ENCODE measurements around the gene ARSI.

Gene ARSI

GRCh38 chr5:150321211-150321610, 18.5 kb upstream of the ARSI start:
- H3K27me3 ChIP-seq (replicated peaks in 2 of 5; ENCODE audit: control insufficient read depth in 4 of 5, insufficient read depth in 5 of 5, low read length in 4 of 5) = no peaks in the 10 kb centered on the region
- no peak overlapping the region for H3K4me3 ChIP-seq (ENCODE audit: control insufficient read depth in 1 of 7, extremely low read depth in 1 of 7, insufficient read depth in 4 of 7, low read depth in 2 of 7, low read length in 6 of 7)
- ChIA-PET POLR2A (no interaction called here), CTCF (interaction anchor here (0.8 to 1.3 kb wide), 3 partner anchors 9 to 30 kb away, joined by 4 read pairs; no protein-coding TSS in a partner anchor)
- DNase-seq = no peak
- H3K27ac ChIP-seq (ENCODE audit: insufficient read depth in 1 of 2, low read depth in 1 of 2, low read length in 2 of 2, poor library complexity in 1 of 2, severe bottlenecking in 2 of 2) = no peak overlapping the region
- no peaks in the 10 kb centered on the region for H3K36me3 ChIP-seq (ENCODE audit: control insufficient read depth in 4 of 4, insufficient read depth in 4 of 4, low read length in 3 of 4)
- 100% methylated on average over 1 of the region's 1 CpG for WGBS (ENCODE audit: insufficient coverage)
- no peaks in the 10 kb centered on the region for H3K4me1 ChIP-seq (ENCODE audit: control extremely low read depth in 1 of 4, control insufficient read depth in 4 of 4, insufficient read depth in 4 of 4, low read length in 3 of 4)
- H3K9me3 ChIP-seq (ENCODE audit: control extremely low read depth in 1 of 5, control insufficient read depth in 4 of 5, insufficient read depth in 2 of 5, low read depth in 1 of 5, low read length in 4 of 5) = no peaks in the 10 kb centered on the region

- no peaks in the 10 kb centered on the region for H3K27me3 ChIP-seq (replicated peaks in 2 of 5; ENCODE audit: control insufficient read depth in 4 of 5, insufficient read depth in 5 of 5, low read length in 4 of 5)
- POLR2A ChIA-PET = interaction anchor here (0.6 kb wide), 1 partner anchor 64 kb away, joined by 3 read pairs; no protein-coding TSS in a partner anchor
- no peaks in the 10 kb centered on the region for H3K9me3 ChIP-seq (ENCODE audit: control extremely low read depth in 1 of 5, control insufficient read depth in 4 of 5, insufficient read depth in 2 of 5, low read depth in 1 of 5, low read length in 4 of 5)
- 100% methylated on average over 1 of the region's 2 CpGs for WGBS (ENCODE audit: insufficient coverage)
- no peaks in the 10 kb centered on the region for H3K4me1 ChIP-seq (ENCODE audit: control extremely low read depth in 1 of 4, control insufficient read depth in 4 of 4, insufficient read depth in 4 of 4, low read length in 3 of 4)
- peak in 2 of 3 donors; percentile 8 to 21 for DNase-seq
- no peak overlapping the region for H3K4me3 ChIP-seq (ENCODE audit: control insufficient read depth in 1 of 7, extremely low read depth in 1 of 7, insufficient read depth in 4 of 7, low read depth in 2 of 7, low read length in 6 of 7)
- H3K36me3 ChIP-seq (ENCODE audit: control insufficient read depth in 4 of 4, insufficient read depth in 4 of 4, low read length in 3 of 4) = no peaks in the 10 kb centered on the region
- H3K27ac ChIP-seq (ENCODE audit: insufficient read depth in 1 of 2, low read depth in 1 of 2, low read length in 2 of 2, poor library complexity in 1 of 2, severe bottlenecking in 2 of 2) = no peak overlapping the region
- CTCF ChIA-PET = interaction anchor here (1.0 to 1.9 kb wide), 4 partner anchors 8 to 52 kb away, joined by 4 to 5 read pairs (median 4); no protein-coding TSS in a partner anchor
Measured at GRCh38 chr5:150320044-150320613, 17.4 kb upstream of the ARSI start.

- POLR2A ChIA-PET = no interaction called here
- Histone ChIP-seq H3K4me3 (ENCODE audit: control insufficient read depth in 1 of 7, extremely low read depth in 1 of 7, insufficient read depth in 4 of 7, low read depth in 2 of 7, low read length in 6 of 7) (no peak overlapping the region), H3K27me3 (replicated peaks in 2 of 5; ENCODE audit: control insufficient read depth in 4 of 5, insufficient read depth in 5 of 5, low read length in 4 of 5) (no peaks in the 10 kb centered on the region), H3K9me3 (ENCODE audit: control extremely low read depth in 1 of 5, control insufficient read depth in 4 of 5, insufficient read depth in 2 of 5, low read depth in 1 of 5, low read length in 4 of 5) (no peaks in the 10 kb centered on the region), H3K4me1 (ENCODE audit: control extremely low read depth in 1 of 4, control insufficient read depth in 4 of 4, insufficient read depth in 4 of 4, low read length in 3 of 4) (no peaks in the 10 kb centered on the region), H3K36me3 (ENCODE audit: control insufficient read depth in 4 of 4, insufficient read depth in 4 of 4, low read length in 3 of 4) (no peaks in the 10 kb centered on the region), H3K27ac (ENCODE audit: insufficient read depth in 1 of 2, low read depth in 1 of 2, low read length in 2 of 2, poor library complexity in 1 of 2, severe bottlenecking in 2 of 2) (no peak overlapping the region)
- 94% methylated on average over 2 of the region's 6 CpGs for WGBS (ENCODE audit: insufficient coverage)
- no peak for DNase-seq
- CTCF ChIA-PET = interaction anchor here (1.0 to 1.9 kb wide), 3 partner anchors 8 to 51 kb away, joined by 4 to 5 read pairs (median 4); no protein-coding TSS in a partner anchor
Measured at GRCh38 chr5:150319484-150319790, 16.7 kb upstream of the ARSI start.

- no peaks in the 10 kb centered on the region for H3K4me1 ChIP-seq (ENCODE audit: control extremely low read depth in 1 of 4, control insufficient read depth in 4 of 4, insufficient read depth in 4 of 4, low read length in 3 of 4)
- no peaks in the 10 kb centered on the region for H3K9me3 ChIP-seq (ENCODE audit: control extremely low read depth in 1 of 5, control insufficient read depth in 4 of 5, insufficient read depth in 2 of 5, low read depth in 1 of 5, low read length in 4 of 5)
- WGBS (ENCODE audit: insufficient coverage) = 96% methylated on average over 9 of the region's 9 CpGs
- no peaks in the 10 kb centered on the region for H3K36me3 ChIP-seq (ENCODE audit: control insufficient read depth in 4 of 4, insufficient read depth in 4 of 4, low read length in 3 of 4)
- H3K4me3 ChIP-seq (ENCODE audit: control insufficient read depth in 1 of 7, extremely low read depth in 1 of 7, insufficient read depth in 4 of 7, low read depth in 2 of 7, low read length in 6 of 7) = no peak overlapping the region
- DNase-seq = no peak
- ChIA-PET POLR2A (no interaction called here), CTCF (interaction anchor here (1.0 to 1.9 kb wide), 3 partner anchors 9 to 50 kb away, joined by 4 to 5 read pairs (median 4); no protein-coding TSS in a partner anchor)
- H3K27me3 ChIP-seq (replicated peaks in 2 of 5; ENCODE audit: control insufficient read depth in 4 of 5, insufficient read depth in 5 of 5, low read length in 4 of 5) = no peaks in the 10 kb centered on the region
- no peak overlapping the region for H3K27ac ChIP-seq (ENCODE audit: insufficient read depth in 1 of 2, low read depth in 1 of 2, low read length in 2 of 2, poor library complexity in 1 of 2, severe bottlenecking in 2 of 2)
Measured at GRCh38 chr5:150318613-150319483, 16.1 kb upstream of the ARSI start.

- H3K36me3 ChIP-seq (ENCODE audit: control insufficient read depth in 4 of 4, insufficient read depth in 4 of 4, low read length in 3 of 4) = no peaks in the 10 kb centered on the region
- no peaks in the 10 kb centered on the region for H3K27me3 ChIP-seq (replicated peaks in 2 of 5; ENCODE audit: control insufficient read depth in 4 of 5, insufficient read depth in 5 of 5, low read length in 4 of 5)
- 95% methylated on average over 7 of the region's 11 CpGs for WGBS (ENCODE audit: insufficient coverage)
- no peak overlapping the region for H3K27ac ChIP-seq (ENCODE audit: insufficient read depth in 1 of 2, low read depth in 1 of 2, low read length in 2 of 2, poor library complexity in 1 of 2, severe bottlenecking in 2 of 2)
- no peak overlapping the region for H3K4me3 ChIP-seq (ENCODE audit: control insufficient read depth in 1 of 7, extremely low read depth in 1 of 7, insufficient read depth in 4 of 7, low read depth in 2 of 7, low read length in 6 of 7)
- ChIA-PET CTCF (no interaction called here), POLR2A (no interaction called here)
- H3K4me1 ChIP-seq (ENCODE audit: control extremely low read depth in 1 of 4, control insufficient read depth in 4 of 4, insufficient read depth in 4 of 4, low read length in 3 of 4) = no peaks in the 10 kb centered on the region
- DNase-seq = peak in 2 of 3 donors; percentile 22 to 41
- H3K9me3 ChIP-seq (ENCODE audit: control extremely low read depth in 1 of 5, control insufficient read depth in 4 of 5, insufficient read depth in 2 of 5, low read depth in 1 of 5, low read length in 4 of 5) = no peaks in the 10 kb centered on the region
Measured at GRCh38 chr5:150317048-150318003, 14.6 kb upstream of the ARSI start.

- no peak for DNase-seq
- no CpG with 5 or more reads among the region's 3 CpGs for WGBS (ENCODE audit: insufficient coverage)
- ChIA-PET POLR2A (no interaction called here), CTCF (no interaction called here)
- Histone ChIP-seq H3K4me1 (ENCODE audit: control extremely low read depth in 1 of 4, control insufficient read depth in 4 of 4, insufficient read depth in 4 of 4, low read length in 3 of 4) (no peaks in the 10 kb centered on the region), H3K27me3 (replicated peaks in 2 of 5; ENCODE audit: control insufficient read depth in 4 of 5, insufficient read depth in 5 of 5, low read length in 4 of 5) (peaks cover 0 to under 1% (median 0%) of the 10 kb centered on the region in 5 experiments), H3K27ac (ENCODE audit: insufficient read depth in 1 of 2, low read depth in 1 of 2, low read length in 2 of 2, poor library complexity in 1 of 2, severe bottlenecking in 2 of 2) (no peak overlapping the region), H3K4me3 (ENCODE audit: control insufficient read depth in 1 of 7, extremely low read depth in 1 of 7, insufficient read depth in 4 of 7, low read depth in 2 of 7, low read length in 6 of 7) (no peak overlapping the region), H3K36me3 (ENCODE audit: control insufficient read depth in 4 of 4, insufficient read depth in 4 of 4, low read length in 3 of 4) (no peaks in the 10 kb centered on the region), H3K9me3 (ENCODE audit: control extremely low read depth in 1 of 5, control insufficient read depth in 4 of 5, insufficient read depth in 2 of 5, low read depth in 1 of 5, low read length in 4 of 5) (no peaks in the 10 kb centered on the region)
Measured at GRCh38 chr5:150316320-150316719, 13.6 kb upstream of the ARSI start.

All from common myeloid progenitor, CD34-positive (primary cell).